ENCODE results near the gene AK1. TPM values are rescaled to one million over a fixed set of nuclear protein-coding genes. Genes with fewer than 3 reads are reported as not detected.

The AK1 gene
- total RNA-seq, 2 experiments from 2014 or later, result 19.5 to 21.6 TPM

- no peak for TF ChIP-seq EZH2phosphoT487 (IDR thresholded peaks at IDR 0.05; ENCODE audit: borderline replicate concordance, low read depth, low read length)
- no peak for TF ChIP-seq CTCF (conservative IDR thresholded peaks at IDR 0.05; ENCODE audit: low read length)
- DNase-seq (ENCODE audit: low spot score), result no peak
- no TSS peak for BruUV-seq (replicated peaks)
- no peak within 1 kb of the TSS for H3K4me3 ChIP-seq (ENCODE audit: low read depth, low read length, poor library complexity, severe bottlenecking)
- ChIA-PET CTCF (ENCODE audit: unreplicated experiment) (no interaction called here), POLR2A (interaction anchor here (0.6 to 1.1 kb wide), 3 partner anchors 9 to 21 kb away, joined by 3 to 8 read pairs (median 6); no protein-coding TSS in a partner anchor)
- no peaks in the 10 kb centered on the region for H3K4me1 ChIP-seq (ENCODE audit: insufficient read depth, low read length, poor library complexity, severe bottlenecking)
- H2AFZ ChIP-seq (ENCODE audit: low read length), result no peak within 1 kb of the TSS
- no peaks in the 10 kb centered on the region for H3K9me2 ChIP-seq (ENCODE audit: insufficient read depth, low read length)
- no peak within 1 kb of the TSS for H3K4me2 ChIP-seq (ENCODE audit: low read length)
- H3K36me3 ChIP-seq (ENCODE audit: insufficient read depth, low read length), result no peaks in the 10 kb centered on the region
- no peak within 1 kb of the TSS for H3K27ac ChIP-seq (ENCODE audit: low read depth, low read length, poor library complexity, severe bottlenecking)
- intact Hi-C loops (cut with micrococcal nuclease; ENCODE audit: unreplicated experiment), result no loop called here
- peaks cover 7% of the 10 kb centered on the region; the same call in 1 of the 2 replicates for H3K9me3 ChIP-seq (ENCODE audit: low read length)
- no peaks in the 10 kb centered on the region for H3K79me2 ChIP-seq (ENCODE audit: insufficient read depth, low read depth, low read length)
- H4K20me1 ChIP-seq (ENCODE audit: insufficient read depth, low read length), result no peaks in the 10 kb centered on the region
Measured at GRCh38 chr9:127854184-127854806, 23.2 kb downstream of the AK1 start, which contains the start of gene ENG. TSS of gene ENG (minus strand) at chr9:127854658. CDS start at chr9:127854355, 303 bp downstream.

GRCh38 chr9:127853312-127854183, 23.9 kb downstream of the AK1 start:
- Histone ChIP-seq H2AFZ (ENCODE audit: low read length) (no peak overlapping the region), H3K36me3 (ENCODE audit: insufficient read depth, low read length) (no peaks in the 10 kb centered on the region), H3K9me2 (ENCODE audit: insufficient read depth, low read length) (no peaks in the 10 kb centered on the region), H3K4me3 (ENCODE audit: low read depth, low read length, poor library complexity, severe bottlenecking) (no peak overlapping the region), H3K9me3 (ENCODE audit: low read length) (peaks cover 11% of the 10 kb centered on the region; the same call in 1 of the 2 replicates), H3K27ac (ENCODE audit: low read depth, low read length, poor library complexity, severe bottlenecking) (no peak overlapping the region), H3K4me1 (ENCODE audit: insufficient read depth, low read length, poor library complexity, severe bottlenecking) (no peaks in the 10 kb centered on the region), H4K20me1 (ENCODE audit: insufficient read depth, low read length) (no peaks in the 10 kb centered on the region), H3K79me2 (ENCODE audit: insufficient read depth, low read depth, low read length) (no peaks in the 10 kb centered on the region), H3K4me2 (ENCODE audit: low read length) (no peak overlapping the region)
- ChIA-PET CTCF (ENCODE audit: unreplicated experiment) (no interaction called here), POLR2A (interaction anchor here (1.0 to 1.1 kb wide), 2 partner anchors 10 to 20 kb away, joined by 4 to 8 read pairs; no protein-coding TSS in a partner anchor)
- TF ChIP-seq EZH2phosphoT487 (IDR thresholded peaks at IDR 0.05; ENCODE audit: borderline replicate concordance, low read depth, low read length) (no peak), CTCF (conservative IDR thresholded peaks at IDR 0.05; ENCODE audit: low read length) (no peak)
- DNase-seq (ENCODE audit: low spot score), result no peak
- BruUV-seq (replicated peaks), result no TSS peak
- intact Hi-C loops (cut with micrococcal nuclease; ENCODE audit: unreplicated experiment), result no loop called here

Measured in OCI-LY7 (cell line).